Pons (tissue), 1 donor: ENCODE results near the gene ANKRD11.
A peak's percentile ranks its signal among the peaks of the same experiment; 100 is the strongest.
"Not testable (repeated sequence)": the region's sequence is repeated elsewhere in the genome, so short reads cannot be mapped to it uniquely, and the experiment has no call there.

Experiments
- DNase-seq: peaks from one replicate; pipeline ENCODE4 v3.0.0-alpha.2; 2016; ENCODE audit warnings: low spot score

ANKRD11 gene

GRCh38 chr16:89402962-89403361, 87.4 kb downstream of the ANKRD11 start:
- no peak for DNase-seq

- no peak for DNase-seq
Observed at GRCh38 chr16:89401641-89402445, 88.5 kb downstream of the ANKRD11 start.

GRCh38 chr16:89401205-89401604, 89.2 kb downstream of the ANKRD11 start:
- no peak for DNase-seq

- no peak for DNase-seq
Observed at GRCh38 chr16:89400740-89401139, 89.6 kb downstream of the ANKRD11 start.

- DNase-seq = no peak
Observed at GRCh38 chr16:89398924-89399323, 91.4 kb downstream of the ANKRD11 start.

- DNase-seq = no peak
Observed at GRCh38 chr16:89397331-89397861, 93.0 kb downstream of the ANKRD11 start.

- no peak for DNase-seq
Observed at GRCh38 chr16:89396156-89396555, 94.2 kb downstream of the ANKRD11 start.

GRCh38 chr16:89395150-89396142, 94.9 kb downstream of the ANKRD11 start:
- DNase-seq = peak; percentile 74

GRCh38 chr16:89393738-89394406, 96.5 kb downstream of the ANKRD11 start:
- DNase-seq = no peak

GRCh38 chr16:89392881-89393737, 97.3 kb downstream of the ANKRD11 start:
- DNase-seq = no peak

GRCh38 chr16:89390224-89390583, 100.2 kb downstream of the ANKRD11 start:
- not testable (repeated sequence) for DNase-seq

- DNase-seq = not testable (repeated sequence)
Observed at GRCh38 chr16:89389504-89390223, 100.7 kb downstream of the ANKRD11 start.

GRCh38 chr16:89388536-89388935, 101.8 kb downstream of the ANKRD11 start:
- no peak for DNase-seq

GRCh38 chr16:89386306-89387185, 103.8 kb downstream of the ANKRD11 start:
- no peak for DNase-seq

GRCh38 chr16:89385712-89386111, 104.6 kb downstream of the ANKRD11 start:
- no peak for DNase-seq

- no peak for DNase-seq
Observed at GRCh38 chr16:89384282-89384681, 106.1 kb downstream of the ANKRD11 start.

- no peak for DNase-seq
Observed at GRCh38 chr16:89383095-89384003, 107.0 kb downstream of the ANKRD11 start.

GRCh38 chr16:89382555-89382954, 107.8 kb downstream of the ANKRD11 start:
- not testable (repeated sequence) for DNase-seq
